Measurements from ENCODE around the gene PSMG2.

Gene PSMG2

DNA sequence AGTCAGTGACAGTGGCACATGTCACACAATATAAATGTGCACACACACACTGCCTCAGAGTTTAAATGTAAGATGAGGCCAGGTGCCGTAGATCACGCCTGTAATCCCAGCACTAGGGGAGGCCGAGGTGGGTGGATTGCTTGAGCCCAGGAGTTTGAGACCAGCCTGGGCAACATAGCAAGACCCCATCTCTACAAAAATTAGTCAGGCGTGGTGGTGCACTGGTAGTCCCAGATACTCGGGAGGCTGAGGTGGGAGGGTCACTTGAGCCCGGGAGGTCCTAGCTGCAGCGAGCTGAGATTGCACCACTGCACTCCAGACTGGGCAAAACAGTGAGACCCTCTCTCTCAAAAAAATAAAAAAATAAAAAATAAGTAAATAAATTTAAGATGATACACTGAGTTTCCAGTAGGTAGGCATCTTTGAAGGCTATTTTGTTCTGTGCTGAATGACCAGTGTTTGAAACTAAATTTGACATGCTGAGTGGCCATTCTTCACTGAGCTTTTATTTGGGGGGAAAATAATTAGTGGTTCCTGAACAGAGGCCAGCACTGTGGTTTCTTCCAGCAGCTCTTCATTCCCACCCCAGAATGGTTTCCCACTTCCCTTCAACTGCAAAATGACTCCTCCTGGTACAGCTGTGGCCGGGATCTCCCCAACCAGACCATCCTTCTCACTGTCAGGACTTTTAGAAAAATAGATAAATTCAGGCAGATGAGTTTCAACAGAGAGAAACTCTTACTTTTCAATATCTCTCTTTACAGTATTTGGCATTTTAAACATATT lies 44.9 kb downstream of the PSMG2 start:
- Histone ChIP-seq H3K27ac (ENCODE audit: poor library complexity, severe bottlenecking) (no peak overlapping the region), H3K4me3 (ENCODE audit: severe bottlenecking) (no peak overlapping the region), H3K27me3 (ENCODE audit: insufficient read depth, poor library complexity, severe bottlenecking) (no peaks in the 10 kb centered on the region), H3K36me3 (ENCODE audit: low read depth) (no peaks in the 10 kb centered on the region), H3K9me3 (ENCODE audit: severe bottlenecking) (no peaks in the 10 kb centered on the region), H3K4me1 (ENCODE audit: insufficient read depth, poor library complexity, severe bottlenecking) (peaks cover 9% of the 10 kb centered on the region)
- ATAC-seq (ENCODE audit: low read depth), result no peak
- TF ChIP-seq, protein P1, sequence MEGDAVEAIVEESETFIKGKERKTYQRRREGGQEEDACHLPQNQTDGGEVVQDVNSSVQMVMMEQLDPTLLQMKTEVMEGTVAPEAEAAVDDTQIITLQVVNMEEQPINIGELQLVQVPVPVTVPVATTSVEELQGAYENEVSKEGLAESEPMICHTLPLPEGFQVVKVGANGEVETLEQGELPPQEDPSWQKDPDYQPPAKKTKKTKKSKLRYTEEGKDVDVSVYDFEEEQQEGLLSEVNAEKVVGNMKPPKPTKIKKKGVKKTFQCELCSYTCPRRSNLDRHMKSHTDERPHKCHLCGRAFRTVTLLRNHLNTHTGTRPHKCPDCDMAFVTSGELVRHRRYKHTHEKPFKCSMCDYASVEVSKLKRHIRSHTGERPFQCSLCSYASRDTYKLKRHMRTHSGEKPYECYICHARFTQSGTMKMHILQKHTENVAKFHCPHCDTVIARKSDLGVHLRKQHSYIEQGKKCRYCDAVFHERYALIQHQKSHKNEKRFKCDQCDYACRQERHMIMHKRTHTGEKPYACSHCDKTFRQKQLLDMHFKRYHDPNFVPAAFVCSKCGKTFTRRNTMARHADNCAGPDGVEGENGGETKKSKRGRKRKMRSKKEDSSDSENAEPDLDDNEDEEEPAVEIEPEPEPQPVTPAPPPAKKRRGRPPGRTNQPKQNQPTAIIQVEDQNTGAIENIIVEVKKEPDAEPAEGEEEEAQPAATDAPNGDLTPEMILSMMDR (IDR thresholded peaks at IDR 0.05; ENCODE audit: poor library complexity, severe bottlenecking), result no peak
- no peak for DNase-seq (ENCODE audit: low spot score)

DNA sequence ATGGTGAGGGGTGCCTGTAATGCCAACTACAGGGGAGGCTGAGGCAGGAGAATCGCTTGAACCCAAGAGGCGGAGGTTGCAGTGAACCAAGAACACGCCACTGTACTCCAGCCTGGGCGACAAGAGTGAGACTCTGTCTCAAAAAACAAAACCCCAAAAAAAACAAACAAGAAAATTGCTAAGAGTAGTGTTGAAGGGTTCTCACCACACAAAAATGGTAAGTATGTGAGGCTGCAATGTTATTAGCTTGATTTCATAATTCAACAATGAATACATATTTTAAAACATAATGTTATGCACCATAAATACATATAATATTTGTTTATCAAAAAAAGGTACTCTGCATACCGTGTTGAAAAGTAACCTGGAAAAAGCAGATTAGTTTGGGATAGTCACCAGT lies 45.8 kb downstream of the PSMG2 start:
- no peaks in the 10 kb centered on the region for H3K36me3 ChIP-seq (ENCODE audit: low read depth)
- no peaks in the 10 kb centered on the region for H3K9me3 ChIP-seq (ENCODE audit: severe bottlenecking)
- H3K4me3 ChIP-seq (ENCODE audit: severe bottlenecking), result no peak overlapping the region
- DNase-seq (ENCODE audit: low spot score) (no peak), ATAC-seq (ENCODE audit: low read depth) (no peak)
- peaks cover 5% of the 10 kb centered on the region for H3K4me1 ChIP-seq (ENCODE audit: insufficient read depth, poor library complexity, severe bottlenecking)
- no peak overlapping the region for H3K27ac ChIP-seq (ENCODE audit: poor library complexity, severe bottlenecking)
- no peaks in the 10 kb centered on the region for H3K27me3 ChIP-seq (ENCODE audit: insufficient read depth, poor library complexity, severe bottlenecking)
- TF ChIP-seq, protein P1 (IDR thresholded peaks at IDR 0.05; ENCODE audit: poor library complexity, severe bottlenecking), result no peak

DNA sequence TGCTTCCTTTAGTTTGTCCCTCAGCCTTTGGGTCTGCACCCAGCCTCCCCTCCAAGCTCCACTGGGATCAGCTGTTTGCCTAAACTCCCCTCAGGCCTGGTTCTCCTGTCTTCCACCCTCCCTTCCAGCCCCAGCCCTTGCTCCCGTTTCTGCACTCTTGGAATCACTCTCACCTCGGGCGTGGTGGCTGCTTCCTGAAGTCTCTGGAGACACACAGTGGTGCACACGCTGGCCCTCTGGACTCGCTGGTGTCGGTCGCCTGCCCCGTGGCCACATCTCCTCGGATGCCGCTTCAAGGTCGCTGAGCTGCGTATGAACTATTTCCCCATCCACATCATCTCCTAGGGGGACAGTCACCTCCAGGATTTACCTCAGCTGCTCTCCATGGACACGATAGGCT lies 46.3 kb downstream of the PSMG2 start:
- DNase-seq (ENCODE audit: low spot score) (no peak), ATAC-seq (ENCODE audit: low read depth) (no peak)
- Histone ChIP-seq H3K27ac (ENCODE audit: poor library complexity, severe bottlenecking) (no peak overlapping the region), H3K36me3 (ENCODE audit: low read depth) (no peaks in the 10 kb centered on the region), H3K9me3 (ENCODE audit: severe bottlenecking) (no peaks in the 10 kb centered on the region), H3K4me3 (ENCODE audit: severe bottlenecking) (no peak overlapping the region), H3K27me3 (ENCODE audit: insufficient read depth, poor library complexity, severe bottlenecking) (no peaks in the 10 kb centered on the region), H3K4me1 (ENCODE audit: insufficient read depth, poor library complexity, severe bottlenecking) (peaks cover 3% of the 10 kb centered on the region)
- TF ChIP-seq, protein P1 (IDR thresholded peaks at IDR 0.05; ENCODE audit: poor library complexity, severe bottlenecking), result no peak

DNA sequence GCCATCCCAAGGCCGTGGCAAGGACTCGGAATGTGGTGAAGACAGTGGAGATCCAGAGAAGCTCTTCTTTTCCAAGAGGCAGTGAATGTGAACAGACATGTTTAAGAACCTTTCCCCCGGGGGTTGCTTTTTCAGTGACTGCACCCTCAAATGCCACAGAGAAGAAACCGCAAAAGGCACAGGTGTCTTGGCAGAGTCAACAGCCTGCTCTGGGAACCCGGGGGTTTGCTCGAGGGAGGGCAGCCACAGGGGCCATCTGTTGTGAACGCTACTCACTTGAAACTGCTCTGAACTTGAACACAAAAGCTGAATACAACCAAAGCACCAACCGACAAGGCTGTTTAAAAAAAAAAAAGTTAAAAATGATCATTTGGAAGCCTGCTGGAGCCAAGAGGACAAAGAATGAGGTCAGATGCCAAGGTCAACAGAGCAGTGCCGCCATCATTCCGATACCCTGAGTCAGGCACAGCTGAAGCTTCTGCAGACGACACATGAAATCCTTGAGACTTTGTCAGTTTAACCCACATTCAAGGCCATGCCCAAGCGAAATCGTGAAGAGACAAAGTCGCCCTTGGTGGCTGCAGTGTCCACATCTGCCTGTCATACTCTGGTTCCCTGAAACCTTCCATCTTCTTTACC lies 47.4 kb downstream of the PSMG2 start:
- no peak overlapping the region for H3K27ac ChIP-seq (ENCODE audit: poor library complexity, severe bottlenecking)
- DNase-seq (ENCODE audit: low spot score), result no peak
- no peaks in the 10 kb centered on the region for H3K27me3 ChIP-seq (ENCODE audit: insufficient read depth, poor library complexity, severe bottlenecking)
- H3K4me3 ChIP-seq (ENCODE audit: severe bottlenecking), result no peak overlapping the region
- H3K36me3 ChIP-seq (ENCODE audit: low read depth), result no peaks in the 10 kb centered on the region
- no peaks in the 10 kb centered on the region for H3K9me3 ChIP-seq (ENCODE audit: severe bottlenecking)
- H3K4me1 ChIP-seq (ENCODE audit: insufficient read depth, poor library complexity, severe bottlenecking), result no peaks in the 10 kb centered on the region
- ATAC-seq (ENCODE audit: low read depth), result no peak
- TF ChIP-seq, protein P1 (IDR thresholded peaks at IDR 0.05; ENCODE audit: poor library complexity, severe bottlenecking), result no peak

All from RWPE2 (cell line).